ENCODE measurements around the gene EEF2.

DNA sequence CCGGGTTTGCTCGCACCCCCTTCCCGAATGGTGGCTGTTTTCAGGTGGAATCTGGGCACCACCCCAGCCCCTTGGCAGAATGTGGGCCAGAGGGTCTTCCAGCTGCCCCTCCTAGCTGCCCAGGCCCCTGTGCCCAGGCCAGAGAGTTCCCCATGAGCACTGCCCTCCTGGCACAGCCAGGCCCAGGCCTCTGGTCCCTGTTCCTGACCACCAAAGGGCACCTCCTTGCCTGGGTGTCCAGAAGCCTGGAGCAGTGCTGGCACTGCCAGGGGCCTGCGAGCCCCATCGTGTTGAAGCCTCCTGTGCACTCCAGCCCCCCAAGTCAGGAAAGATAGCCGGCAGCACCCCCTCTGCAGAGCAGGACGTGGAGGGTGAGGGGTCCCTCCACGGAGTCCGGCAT lies 45.7 kb upstream of the EEF2 start:
- TF ChIP-seq, protein P1, sequence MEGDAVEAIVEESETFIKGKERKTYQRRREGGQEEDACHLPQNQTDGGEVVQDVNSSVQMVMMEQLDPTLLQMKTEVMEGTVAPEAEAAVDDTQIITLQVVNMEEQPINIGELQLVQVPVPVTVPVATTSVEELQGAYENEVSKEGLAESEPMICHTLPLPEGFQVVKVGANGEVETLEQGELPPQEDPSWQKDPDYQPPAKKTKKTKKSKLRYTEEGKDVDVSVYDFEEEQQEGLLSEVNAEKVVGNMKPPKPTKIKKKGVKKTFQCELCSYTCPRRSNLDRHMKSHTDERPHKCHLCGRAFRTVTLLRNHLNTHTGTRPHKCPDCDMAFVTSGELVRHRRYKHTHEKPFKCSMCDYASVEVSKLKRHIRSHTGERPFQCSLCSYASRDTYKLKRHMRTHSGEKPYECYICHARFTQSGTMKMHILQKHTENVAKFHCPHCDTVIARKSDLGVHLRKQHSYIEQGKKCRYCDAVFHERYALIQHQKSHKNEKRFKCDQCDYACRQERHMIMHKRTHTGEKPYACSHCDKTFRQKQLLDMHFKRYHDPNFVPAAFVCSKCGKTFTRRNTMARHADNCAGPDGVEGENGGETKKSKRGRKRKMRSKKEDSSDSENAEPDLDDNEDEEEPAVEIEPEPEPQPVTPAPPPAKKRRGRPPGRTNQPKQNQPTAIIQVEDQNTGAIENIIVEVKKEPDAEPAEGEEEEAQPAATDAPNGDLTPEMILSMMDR (conservative IDR thresholded peaks at IDR 0.05; ENCODE audit: low read length), result no peak
- TF ChIP-seq EZH2phosphoT487 (IDR thresholded peaks at IDR 0.05; ENCODE audit: borderline replicate concordance, low read depth, low read length), result no peak
